Suprapubic skin (tissue), 4 donors: ENCODE data around the gene LIPA. TPM values are rescaled to one million over a fixed set of nuclear protein-coding genes. Genes with fewer than 3 reads are reported as not detected.

Experiments used
- DNase-seq, 2 donors: peaks; one replicate each; pipeline ENCODE4 v3.0.0-alpha.2; 2019; ENCODE audit warnings: low spot score in 2 of 2
- H3K27ac ChIP-seq: fragments of 200-600 bp; sonication (generic); one replicate; pipeline ENCODE4 v1.5.1; 2019
- H3K27me3 ChIP-seq: fragments of 200-600 bp; sonication (generic); one replicate; pipeline ENCODE4 v1.5.1; 2019
- H3K36me3 ChIP-seq: fragments of 200-600 bp; sonication (generic); one replicate; pipeline ENCODE4 v1.5.1; 2019
- H3K4me1 ChIP-seq: fragments of 200-600 bp; sonication (generic); one replicate; pipeline ENCODE4 v1.5.1; 2019
- H3K4me3 ChIP-seq: fragments of 200-600 bp; sonication (generic); one replicate; pipeline ENCODE4 v1.5.1; 2019; ENCODE audit warnings: mild to moderate bottlenecking
- H3K9me3 ChIP-seq: fragments of 200-600 bp; sonication (generic); one replicate; pipeline ENCODE4 v1.5.1; 2019
- CTCF ChIP-seq, 2 donors: fragments of 200-600 bp in 1 of 2; fragments of 450-650 bp in 1 of 2; sonication (generic) in 1 of 2; IDR thresholded peaks; one replicate each; pipeline ENCODE4 v1.5.1; 2016 to 2019; ENCODE audit warnings: antibody characterized with exemption in 2 of 2, mild to moderate bottlenecking in 1 of 2, moderate library complexity in 1 of 2
- EP300 ChIP-seq: sonication (generic); formaldehyde crosslinking; IDR thresholded peaks from one replicate; pipeline ENCODE4 v1.6.1; 2017; ENCODE audit warnings: antibody characterized with exemption
- POLR2A ChIP-seq, 2 donors: fragments of 450-650 bp; IDR thresholded peaks; one replicate each; pipeline ENCODE4 v1.6.1; 2017; ENCODE audit warnings: antibody characterized with exemption in 2 of 2, mild to moderate bottlenecking in 2 of 2, moderate library complexity in 2 of 2
- POLR2AphosphoS5 ChIP-seq, 3 donors: sonication (generic); formaldehyde crosslinking; IDR thresholded peaks; one replicate each; pipeline ENCODE4 v1.6.1; 2017; ENCODE audit warnings: antibody characterized with exemption in 3 of 3
- WGBS: methylation state at CpG from one replicate; pipeline ENCODE4 v1.1.5; 2018; 5-methylcytosine and 5-hydroxymethylcytosine counted together
- total RNA-seq, 4 donors: library from RNA; depleted of rRNA; stranded (reverse); fragments of >200 nt; gene quantifications; one replicate each; pipeline ENCODE4 v1.1.0, GENCODE V29; 2016

LIPA gene
- total RNA-seq, 4 donors from 2014 or later = 15.6 to 21.2 (median 18.8) TPM

- TF ChIP-seq POLR2A (IDR thresholded peaks at IDR 0.05) = no peak
- no peak for DNase-seq
- no peaks in the 10 kb centered on the region for H3K9me3 ChIP-seq
- H3K4me1 ChIP-seq = peaks cover 14% of the 10 kb centered on the region
- WGBS = 53% methylated on average over 2 of the region's 2 CpGs
- H3K4me3 ChIP-seq = no peak overlapping the region
- H3K27ac ChIP-seq = no peak overlapping the region
- no peaks in the 10 kb centered on the region for H3K27me3 ChIP-seq
- H3K36me3 ChIP-seq = no peaks in the 10 kb centered on the region
Observed at GRCh38 chr10:89221919-89222318, 29.7 kb downstream of the LIPA start.

DNA sequence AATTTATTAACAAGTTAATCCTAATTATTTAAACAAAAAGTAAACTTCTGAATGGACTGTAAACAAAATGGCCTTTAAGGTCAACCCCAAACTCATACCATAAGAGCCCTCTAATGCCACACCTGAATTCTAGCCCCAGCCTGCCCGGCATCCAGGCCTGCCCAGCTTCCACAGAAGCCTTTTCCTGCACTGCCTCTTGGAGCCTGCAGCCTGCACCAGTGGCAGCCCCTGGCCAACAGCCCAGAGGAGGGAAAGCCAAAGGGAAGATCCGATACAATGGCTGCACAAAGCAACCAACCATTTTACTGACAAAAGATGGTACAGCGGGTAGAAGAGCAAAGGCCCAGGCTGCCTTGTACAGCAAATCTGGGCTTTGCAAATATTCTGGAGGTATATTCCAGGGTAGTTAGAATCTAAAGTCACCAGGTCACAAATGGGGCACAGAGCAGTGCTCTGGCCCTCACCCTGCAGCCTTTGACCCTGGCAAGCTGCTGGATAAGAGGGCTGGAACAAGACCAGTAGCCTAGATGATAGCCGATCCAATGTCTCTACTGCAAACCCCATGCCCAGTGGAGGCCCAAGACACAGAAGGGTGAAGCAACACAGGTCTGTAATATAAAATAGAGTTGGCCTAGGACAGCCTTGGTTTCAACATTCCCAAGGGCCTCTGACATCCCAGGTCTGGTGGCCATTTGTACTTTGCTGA is 31.9 kb downstream of the LIPA start:
- H3K27ac ChIP-seq = no peak overlapping the region
- H3K9me3 ChIP-seq = no peaks in the 10 kb centered on the region
- TF ChIP-seq EP300 = no peak
- no peak for TF ChIP-seq POLR2A (IDR thresholded peaks at IDR 0.05)
- no peak for TF ChIP-seq POLR2AphosphoS5 (IDR thresholded peaks at IDR 0.05)
- TF ChIP-seq CTCF (IDR thresholded peaks at IDR 0.05) = no peak
- no peak overlapping the region for H3K4me3 ChIP-seq
- no peak for DNase-seq
- 61% methylated on average over 4 of the region's 4 CpGs for WGBS
- H3K4me1 ChIP-seq = peaks cover 14% of the 10 kb centered on the region
- no peaks in the 10 kb centered on the region for H3K27me3 ChIP-seq
- peaks cover 5% of the 10 kb centered on the region for H3K36me3 ChIP-seq

DNA sequence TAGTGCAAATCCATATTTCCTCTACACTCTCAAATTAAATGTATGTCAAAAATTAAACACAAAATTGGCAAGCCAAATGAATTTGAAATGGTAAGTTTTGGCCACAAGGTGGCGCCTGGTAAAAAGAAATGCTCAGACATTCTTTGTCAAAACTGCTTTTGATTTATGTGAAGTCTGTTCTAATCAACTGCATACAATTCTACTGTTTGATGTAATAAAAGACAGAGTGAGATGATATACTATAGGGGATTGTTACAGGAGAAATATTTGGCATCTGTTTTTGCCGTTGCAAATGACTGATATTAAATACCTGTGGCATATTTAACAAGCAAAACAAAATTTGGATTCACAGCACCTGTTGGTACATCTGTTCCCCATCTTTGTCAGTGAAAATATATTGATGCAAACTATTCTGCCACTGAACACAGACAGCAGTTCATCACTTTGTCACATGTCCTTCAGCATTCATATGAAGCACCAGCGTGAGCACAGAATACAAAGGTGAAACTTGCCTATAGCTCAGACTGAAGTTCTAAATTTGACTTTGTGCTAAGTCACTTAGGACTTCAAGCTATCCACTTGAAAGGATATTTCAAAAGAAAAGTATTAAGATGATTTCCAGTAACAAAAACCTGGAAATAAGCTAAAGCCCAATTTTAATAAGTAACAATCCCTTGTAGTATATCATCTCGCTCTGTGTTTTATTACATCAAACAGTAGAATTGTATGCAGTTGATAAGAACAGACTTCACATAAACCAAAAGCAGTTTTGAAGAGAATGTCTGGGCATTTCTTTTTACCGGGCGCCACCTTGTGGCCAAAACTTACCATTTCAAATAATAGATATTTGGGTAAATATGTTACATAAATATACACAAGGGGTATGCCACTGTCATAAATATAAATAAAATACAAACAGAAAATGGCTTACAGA is 34.3 kb downstream of the LIPA start:
- H3K9me3 ChIP-seq = no peaks in the 10 kb centered on the region
- H3K4me3 ChIP-seq = no peak overlapping the region
- peaks cover 11% of the 10 kb centered on the region for H3K4me1 ChIP-seq
- WGBS = 7% methylated on average over 6 of the region's 6 CpGs
- H3K36me3 ChIP-seq = peaks cover 5% of the 10 kb centered on the region
- no peak overlapping the region for H3K27ac ChIP-seq
- TF ChIP-seq CTCF (IDR thresholded peaks at IDR 0.05) (peak; percentile 65 to 72), POLR2AphosphoS5 (IDR thresholded peaks at IDR 0.05) (no peak)
- H3K27me3 ChIP-seq = no peaks in the 10 kb centered on the region
- no peak for DNase-seq

- H3K36me3 ChIP-seq = peaks cover 5% of the 10 kb centered on the region
- WGBS = 97% methylated on average over 2 of the region's 2 CpGs
Observed at GRCh38 chr10:89216056-89216455, 35.5 kb downstream of the LIPA start.

GRCh38 chr10:89215511-89215910 is 36.1 kb downstream of the LIPA start:
- Histone ChIP-seq H3K27ac (no peak overlapping the region), H3K9me3 (no peaks in the 10 kb centered on the region), H3K27me3 (no peaks in the 10 kb centered on the region), H3K36me3 (peaks cover 5% of the 10 kb centered on the region), H3K4me1 (peaks cover 8% of the 10 kb centered on the region), H3K4me3 (no peak overlapping the region)
- 87% methylated on average over 1 of the region's 1 CpG for WGBS
- TF ChIP-seq POLR2AphosphoS5 (IDR thresholded peaks at IDR 0.05) (no peak), EP300 (no peak), CTCF (IDR thresholded peaks at IDR 0.05) (no peak), POLR2A (IDR thresholded peaks at IDR 0.05) (no peak)
- DNase-seq = no peak

More at GRCh38 chr10:89216056-89216455, 35.5 kb downstream of the LIPA start:
- Histone ChIP-seq H3K27me3 (no peaks in the 10 kb centered on the region), H3K4me3 (no peak overlapping the region), H3K9me3 (no peaks in the 10 kb centered on the region), H3K4me1 (peaks cover 8% of the 10 kb centered on the region), H3K27ac (no peak overlapping the region)
- DNase-seq = no peak
- TF ChIP-seq CTCF (IDR thresholded peaks at IDR 0.05) (no peak), POLR2AphosphoS5 (IDR thresholded peaks at IDR 0.05) (no peak), EP300 (no peak), POLR2A (IDR thresholded peaks at IDR 0.05) (no peak)
